SIG-M5 treated with dmso at 0.1 percent for 504 hours (cell line): ENCODE data around the gene NEDD9.

Experiments
- DNase-seq: peaks from one replicate; lab custom pipeline; 2025; ENCODE audit not compliant: unreplicated experiment; lab: John Stamatoyannopoulos, UW

Gene NEDD9

DNA sequence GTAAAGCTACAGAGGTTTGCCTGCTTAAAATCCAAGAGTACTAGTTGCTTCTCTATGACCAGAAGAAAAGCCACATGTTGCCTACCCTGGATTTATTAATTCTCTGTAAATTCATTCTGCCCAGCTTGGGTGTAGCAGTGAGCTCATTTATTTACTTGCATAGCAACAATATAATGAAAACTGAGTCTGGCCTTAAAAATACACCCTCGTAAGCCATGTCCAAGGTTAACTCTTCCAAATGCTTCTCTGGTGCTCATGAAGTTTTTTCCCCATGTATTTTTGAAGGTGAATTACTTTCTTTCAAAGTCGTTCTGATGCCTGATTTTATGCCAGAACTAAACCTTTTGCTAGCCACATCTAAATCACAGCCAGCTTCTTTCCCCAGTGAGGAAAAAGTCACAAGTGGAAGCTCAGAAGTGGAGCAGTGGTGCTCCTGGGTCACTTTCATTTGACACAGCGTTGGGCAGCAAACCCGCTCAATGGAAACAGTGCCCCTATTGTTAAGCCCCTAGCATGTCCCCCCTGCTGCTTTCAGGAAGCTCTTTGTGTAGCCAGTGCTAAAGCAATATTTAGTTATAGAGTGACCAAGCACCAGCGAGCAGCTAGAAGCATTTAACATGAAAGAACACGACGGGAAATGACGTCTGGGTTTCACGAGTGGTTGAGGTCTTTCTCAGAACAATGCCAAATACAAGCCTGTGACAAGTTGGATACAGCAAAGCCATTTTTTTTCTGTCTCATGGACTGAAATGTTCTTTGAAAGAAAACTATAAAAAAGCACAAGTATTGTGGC is 29.8 kb downstream of the NEDD9 start:
- DNase-seq, result no peak

DNA sequence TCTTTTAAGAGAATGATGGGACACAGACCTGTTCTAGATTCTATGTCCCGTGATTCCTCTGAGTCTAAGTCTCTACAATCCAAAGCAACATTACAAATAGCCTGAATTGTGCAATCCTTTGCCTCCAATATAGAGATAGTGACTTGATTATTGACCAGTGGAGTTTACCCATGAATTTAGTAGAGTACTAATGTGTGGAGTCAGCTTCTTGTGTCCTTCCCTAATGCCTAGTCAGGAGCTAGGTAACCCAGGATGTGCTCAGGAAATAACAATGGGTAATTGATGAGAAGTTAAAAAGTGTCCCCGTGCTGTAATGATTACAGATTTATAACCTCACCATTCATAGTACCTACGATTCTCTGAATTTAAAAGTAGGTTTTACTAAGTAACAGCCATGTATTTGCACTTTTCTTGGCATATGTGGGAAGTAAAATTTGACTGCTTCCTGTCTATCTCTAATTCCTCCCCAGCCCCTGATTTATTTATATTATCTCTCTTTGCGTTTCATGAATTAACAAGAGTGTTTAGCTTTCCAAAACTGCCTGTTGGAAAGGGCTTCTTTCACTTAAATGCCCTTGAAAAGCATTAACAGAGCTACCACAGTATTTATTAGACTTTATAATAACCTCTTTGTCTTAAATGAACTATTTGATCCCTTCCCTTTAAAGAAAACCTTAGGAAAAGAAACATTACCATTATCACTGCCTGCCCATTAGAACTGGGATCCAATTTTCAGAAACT is 30.5 kb downstream of the NEDD9 start:
- DNase-seq, result no peak

DNA sequence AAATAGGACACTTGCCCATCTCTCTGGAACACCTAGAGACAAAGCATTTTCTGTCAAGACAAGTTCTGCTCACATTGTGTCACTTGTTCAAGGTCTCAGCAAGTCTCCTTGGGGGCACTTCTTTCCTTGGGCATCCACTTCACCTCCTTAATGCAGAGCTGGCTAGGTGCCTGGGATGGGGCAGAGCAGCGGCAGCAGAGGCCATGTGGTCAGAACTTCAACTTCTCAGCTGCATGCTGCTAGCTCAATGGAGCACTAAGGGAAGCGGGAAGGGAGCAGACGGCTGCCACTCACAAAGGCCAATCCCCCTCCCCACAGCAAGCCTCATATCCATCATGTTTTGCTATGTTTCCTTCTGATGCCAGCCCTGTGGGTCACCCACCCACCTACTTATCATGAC is 31.5 kb downstream of the NEDD9 start:
- no peak for DNase-seq

DNA sequence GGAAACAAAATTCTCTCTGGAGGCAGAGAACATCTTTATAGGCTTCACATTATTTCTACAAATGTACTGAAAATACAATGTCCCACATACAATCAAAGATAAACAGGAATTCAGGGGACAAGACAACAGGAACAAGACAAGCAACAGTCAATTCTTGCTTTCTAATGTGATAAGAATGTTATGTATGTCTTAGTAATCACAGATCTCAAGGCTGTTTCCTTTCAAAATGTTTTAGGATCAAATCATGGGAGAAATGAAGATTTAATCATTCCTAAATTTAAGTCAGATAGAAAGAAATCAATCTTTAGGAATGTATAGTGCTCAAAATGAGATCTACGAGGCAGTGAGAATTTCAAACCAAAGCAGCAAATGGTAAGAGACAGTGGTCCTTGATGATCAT is 32.1 kb downstream of the NEDD9 start:
- DNase-seq, result no peak

DNA sequence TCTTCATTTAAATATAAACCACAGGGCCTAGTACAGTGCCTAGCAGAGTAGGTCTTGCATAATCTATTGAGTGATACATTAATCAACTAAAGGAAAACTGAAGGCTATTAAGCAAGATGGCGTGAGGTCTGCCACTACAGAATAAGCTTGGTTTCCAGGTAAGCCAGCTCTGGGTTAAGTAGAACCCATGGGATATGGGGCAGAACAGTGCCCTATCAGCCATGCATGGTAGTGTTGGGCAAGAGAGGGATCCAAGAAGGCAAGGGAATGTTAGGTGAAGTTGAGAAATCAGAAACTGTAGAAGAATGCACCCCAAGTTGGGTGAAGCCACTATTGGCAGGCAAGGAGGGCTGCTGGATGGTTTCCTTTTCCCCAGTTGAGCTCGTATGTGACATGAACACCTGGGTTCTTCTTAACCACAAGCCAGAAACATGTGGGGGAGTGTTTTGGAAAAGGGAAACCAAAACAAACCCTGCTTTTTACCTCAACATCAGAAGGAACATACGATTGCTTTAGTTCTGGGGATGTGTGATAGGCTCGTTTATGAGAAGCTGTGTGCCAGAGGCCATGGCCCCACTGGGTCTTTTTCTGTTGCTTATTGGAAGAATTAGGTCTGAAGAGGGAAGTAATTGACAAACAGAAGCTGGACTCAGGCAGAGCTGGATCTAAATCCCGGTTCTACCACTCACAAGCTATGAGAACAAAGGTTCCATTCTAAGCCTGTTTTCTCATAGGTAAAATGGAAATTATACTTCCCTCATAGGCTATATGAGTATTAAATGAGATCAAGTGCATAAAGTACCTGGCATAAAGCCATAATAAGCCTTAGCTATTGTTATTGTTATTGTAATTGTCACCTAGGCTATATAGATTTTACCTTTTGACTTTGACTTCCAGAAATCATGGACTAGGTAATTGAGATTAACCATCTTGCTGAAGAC is 33.5 kb downstream of the NEDD9 start:
- no peak for DNase-seq

DNA sequence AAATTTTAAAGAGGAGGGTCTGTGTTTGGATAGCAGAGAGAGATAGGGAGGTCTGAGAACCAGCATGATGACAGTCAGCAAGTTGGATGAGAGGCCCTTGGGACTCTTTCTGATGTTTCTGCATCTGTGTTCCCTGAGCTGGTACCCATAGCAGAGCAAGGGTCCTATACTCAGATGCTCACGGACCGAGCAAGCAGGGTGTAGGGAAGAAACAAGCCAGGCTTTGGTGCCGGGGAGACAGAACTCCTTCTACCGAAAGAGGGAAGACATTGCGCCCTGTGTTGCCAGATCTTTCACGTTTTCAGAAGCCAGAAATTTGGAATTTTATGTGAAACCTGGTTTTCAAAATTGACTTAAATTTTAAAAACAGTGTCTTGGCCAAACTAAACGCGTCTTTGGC is 34.6 kb downstream of the NEDD9 start:
- DNase-seq, result no peak

DNA sequence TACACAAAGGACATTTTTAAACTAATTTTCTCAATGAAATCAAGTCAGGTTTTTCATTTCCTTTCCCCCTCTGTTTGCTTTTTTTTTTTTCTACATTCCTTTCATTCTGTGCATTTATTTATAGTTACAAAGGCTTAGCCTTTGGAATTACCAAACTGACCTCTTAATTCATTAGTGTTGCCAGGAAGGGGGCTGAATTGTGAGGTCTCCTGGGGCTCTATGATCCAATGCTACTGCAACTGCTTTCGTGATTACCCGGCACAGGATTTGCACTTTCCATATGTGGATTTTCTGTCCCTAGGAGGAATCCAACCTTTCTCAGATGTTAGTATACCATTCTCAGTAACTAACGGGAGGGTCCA is 35.3 kb downstream of the NEDD9 start:
- no peak for DNase-seq

DNA sequence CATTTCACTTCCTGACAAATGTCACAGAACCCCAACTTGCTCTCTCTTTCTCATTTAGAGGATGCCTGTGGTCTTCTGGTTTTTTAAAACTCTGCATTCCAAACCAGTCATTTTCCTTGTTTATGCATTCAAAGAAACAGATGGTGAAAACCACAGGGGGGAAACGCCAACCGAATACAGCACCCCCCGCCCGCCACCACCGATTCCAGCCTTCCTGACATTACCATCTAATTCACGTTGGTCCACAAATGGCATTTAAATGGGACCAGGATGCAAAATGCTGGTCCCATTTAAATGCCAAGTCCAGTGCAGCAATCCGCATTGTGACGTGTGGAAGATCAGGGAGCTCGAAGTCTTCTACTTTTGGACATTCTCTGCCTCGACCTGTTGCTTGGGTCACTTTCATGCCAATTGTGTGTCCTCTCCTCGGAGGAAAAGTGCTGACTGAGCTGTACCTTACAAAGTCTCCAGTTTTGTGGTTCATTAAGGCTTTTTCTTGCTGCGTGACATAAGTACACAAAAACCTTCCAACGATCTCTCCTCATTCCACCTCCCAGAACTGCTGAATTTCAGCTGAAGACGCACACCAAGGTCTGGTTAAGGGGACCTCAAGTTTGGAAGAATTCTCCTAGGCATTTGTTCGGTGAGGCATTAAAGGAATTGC is 35.8 kb downstream of the NEDD9 start:
- DNase-seq, result no peak

DNA sequence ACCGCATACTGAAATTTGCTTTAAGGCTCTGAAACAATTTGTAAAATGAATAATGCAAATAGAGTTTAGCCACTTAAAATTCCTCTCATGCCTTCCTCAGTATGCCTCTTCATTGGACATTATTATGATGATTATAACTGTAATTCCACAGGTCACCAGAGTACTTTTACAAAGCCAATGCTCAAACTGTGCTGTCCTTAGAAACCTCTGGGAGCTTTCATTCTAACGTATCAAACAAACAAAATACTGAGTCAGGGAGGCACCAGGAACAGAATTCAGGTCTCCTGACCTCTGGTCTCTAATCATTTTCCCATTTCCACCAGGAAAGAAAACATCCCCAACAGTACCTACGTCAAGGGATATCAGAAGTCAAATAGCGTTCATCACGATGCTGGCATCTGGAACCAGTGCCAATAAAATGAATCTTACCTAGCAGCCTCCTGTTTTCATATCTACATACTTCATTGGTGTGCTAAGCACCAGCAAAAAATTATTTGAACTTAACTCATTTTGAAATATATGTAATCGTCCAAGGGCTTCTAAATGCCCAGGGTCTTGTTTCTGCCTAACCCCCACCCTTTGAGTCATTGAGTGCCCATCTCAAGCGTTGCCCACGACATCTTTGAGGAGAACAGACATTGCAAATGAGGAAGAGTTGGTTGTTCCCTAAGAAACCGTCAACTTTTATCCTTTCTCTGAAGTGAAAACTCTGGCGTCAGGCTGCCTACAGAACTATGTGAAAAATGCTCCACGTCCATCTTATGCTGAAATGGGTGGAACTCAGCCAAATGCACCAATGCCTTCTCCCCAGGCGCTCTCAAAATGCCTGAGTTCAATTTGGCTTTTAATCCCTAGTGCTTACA is 37.9 kb downstream of the NEDD9 start:
- DNase-seq, result no peak

DNA sequence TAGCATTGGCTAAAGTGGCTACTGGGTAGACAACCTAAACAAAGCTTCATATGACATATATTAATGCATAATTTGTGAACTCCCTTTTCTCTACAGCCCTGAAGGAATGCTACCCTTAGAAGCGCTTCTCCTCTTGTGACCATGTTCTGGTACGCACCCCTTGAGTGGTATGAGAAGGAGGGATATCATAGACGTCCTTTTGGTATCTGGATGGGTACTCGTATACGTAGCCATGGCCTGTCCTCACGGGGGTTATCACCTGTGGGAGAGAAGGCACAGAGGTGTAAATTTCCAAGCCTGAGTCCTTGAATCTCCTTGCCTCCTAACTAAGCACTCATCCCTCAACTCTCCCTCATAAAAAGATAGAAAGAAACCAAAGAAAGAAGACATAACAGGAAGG is 39.0 kb downstream of the NEDD9 start:
- no peak for DNase-seq

DNA sequence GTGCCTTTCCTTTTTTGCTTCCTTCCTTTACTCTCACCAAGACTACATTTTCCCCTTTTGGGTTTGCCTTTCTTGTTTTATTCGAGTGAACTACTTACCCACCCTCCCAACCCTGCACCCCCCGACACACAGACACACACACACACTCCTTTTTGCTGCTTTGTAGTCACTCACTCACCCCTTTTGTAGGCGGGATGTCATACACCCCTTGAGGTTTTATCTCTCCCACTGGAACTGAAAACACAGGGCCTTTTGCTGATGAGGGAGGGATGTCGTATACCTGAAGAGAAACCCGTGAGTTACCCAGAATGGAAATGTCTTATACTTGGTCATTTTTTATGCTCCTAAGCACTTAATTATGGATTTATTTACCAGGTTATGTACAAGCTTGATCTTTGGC is 40.3 kb downstream of the NEDD9 start:
- DNase-seq, result no peak

DNA sequence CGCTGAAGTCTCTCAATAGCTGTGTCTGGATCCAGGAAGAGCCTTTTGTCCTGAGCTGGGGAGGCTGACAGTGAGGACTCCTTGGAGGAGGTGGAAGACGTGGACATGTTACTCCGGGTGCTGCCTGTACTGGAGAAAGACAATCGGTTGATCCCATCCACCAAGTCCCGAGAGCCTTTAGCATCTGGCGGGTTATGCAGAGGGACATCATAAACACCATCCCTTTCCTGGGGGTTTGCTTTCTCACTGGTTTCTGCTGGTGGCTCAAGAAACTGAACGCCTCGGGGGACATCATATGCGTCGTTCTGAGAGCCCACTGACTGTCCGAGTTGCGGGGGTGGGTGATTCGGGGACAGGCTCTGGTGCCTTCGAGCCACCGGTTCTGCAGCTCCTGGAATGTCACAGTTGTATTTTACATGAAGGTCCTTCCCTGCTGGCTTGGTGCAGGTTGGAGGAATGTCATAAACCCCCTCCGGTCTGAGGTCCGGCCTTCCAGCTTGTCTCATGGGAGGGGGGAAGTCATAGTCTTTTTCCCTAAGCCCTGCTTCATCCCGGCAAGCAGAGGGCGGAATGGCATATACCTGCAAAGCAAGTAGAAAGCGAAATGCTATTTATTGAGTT is 41.7 kb downstream of the NEDD9 start:
- DNase-seq, result no peak

DNA sequence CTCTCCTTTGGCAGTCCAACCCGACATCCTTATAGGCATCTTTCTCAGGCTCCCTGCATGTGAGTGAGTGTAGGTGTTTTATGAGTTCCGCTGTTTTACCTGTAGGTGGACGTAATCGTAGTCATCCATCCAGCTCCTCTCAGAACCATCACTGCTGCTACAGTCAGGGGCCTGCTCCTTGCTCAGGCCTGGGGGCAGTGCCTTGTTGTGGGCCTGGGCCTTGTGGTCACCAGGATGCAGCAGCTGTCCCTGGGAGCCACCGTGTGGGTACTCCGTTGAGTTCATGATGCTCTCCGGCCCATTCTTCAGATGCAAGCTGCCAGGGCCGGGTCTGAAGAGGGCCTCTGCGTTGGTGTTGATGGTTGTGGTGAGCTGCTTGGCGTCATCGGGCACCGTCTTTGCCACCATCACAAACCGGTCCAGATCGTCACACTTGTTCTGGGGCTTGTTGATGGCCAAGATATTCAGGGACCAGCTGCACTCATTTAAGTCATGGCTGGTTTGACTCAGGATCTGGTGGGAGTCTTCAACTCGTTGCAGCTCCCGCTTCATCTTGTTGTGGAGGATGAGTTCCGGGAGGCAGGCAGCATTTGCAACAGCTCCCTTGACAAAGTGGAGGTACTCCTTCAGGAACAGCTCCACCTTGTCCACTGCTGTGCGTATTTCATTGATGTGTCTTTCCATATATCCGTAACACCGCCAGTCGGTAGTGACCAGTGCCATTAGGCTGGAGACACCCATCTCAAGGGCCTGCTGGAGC is 42.4 kb downstream of the NEDD9 start:
- no peak for DNase-seq

DNA sequence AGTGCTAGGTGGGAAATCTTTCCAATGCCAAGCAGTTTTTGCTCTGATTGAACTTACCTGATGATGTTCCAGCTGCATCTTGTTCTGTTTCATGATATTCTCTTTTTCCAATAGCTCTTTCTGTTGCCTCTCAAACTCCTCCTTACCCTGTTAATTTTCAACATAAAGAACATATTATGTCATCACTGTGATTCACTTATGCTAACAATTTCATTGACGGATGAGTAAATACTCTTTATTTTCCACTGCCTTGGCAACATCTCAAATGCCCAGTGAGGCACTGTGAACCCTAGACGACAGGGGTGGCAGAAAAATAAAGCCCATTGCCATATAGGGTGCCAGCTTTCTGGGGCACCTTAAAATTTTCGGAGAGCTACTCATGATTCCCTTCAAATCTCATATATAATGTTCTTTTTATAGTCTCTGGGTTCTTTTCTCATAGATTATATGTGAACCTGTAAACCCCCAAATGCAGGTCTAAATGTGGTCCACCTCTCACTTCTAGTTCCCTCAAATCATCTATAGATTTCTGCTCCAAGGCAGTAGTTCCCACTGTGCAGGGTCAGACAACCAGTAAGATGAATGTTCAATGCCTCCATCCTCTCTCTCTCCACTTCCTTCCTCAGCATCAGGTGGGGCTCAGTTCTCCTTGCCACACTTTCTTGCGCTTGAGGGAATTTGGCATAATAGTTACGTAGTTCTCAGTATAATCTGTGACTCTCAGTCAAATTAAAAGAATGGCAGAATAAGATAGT is 44.1 kb downstream of the NEDD9 start:
- no peak for DNase-seq

DNA sequence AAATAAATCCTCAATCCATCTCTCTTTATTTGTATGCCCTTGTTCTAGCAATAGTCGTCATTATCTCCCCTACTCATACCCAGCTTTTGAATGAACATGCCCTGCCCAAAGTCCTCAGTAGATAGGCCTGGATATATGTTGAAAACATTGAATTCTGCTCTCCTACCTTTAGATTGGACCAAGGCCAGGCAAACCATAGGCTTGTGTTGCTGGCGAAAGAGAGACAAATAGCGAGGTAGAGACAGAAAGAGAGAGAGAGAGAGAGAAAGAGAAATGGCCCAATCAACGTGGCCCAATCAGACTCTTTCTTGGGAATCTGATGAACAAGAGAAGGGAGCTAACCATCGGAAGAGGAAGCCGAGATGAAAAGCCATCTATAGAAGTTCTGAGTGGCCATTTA is 45.2 kb downstream of the NEDD9 start:
- no peak for DNase-seq

DNA sequence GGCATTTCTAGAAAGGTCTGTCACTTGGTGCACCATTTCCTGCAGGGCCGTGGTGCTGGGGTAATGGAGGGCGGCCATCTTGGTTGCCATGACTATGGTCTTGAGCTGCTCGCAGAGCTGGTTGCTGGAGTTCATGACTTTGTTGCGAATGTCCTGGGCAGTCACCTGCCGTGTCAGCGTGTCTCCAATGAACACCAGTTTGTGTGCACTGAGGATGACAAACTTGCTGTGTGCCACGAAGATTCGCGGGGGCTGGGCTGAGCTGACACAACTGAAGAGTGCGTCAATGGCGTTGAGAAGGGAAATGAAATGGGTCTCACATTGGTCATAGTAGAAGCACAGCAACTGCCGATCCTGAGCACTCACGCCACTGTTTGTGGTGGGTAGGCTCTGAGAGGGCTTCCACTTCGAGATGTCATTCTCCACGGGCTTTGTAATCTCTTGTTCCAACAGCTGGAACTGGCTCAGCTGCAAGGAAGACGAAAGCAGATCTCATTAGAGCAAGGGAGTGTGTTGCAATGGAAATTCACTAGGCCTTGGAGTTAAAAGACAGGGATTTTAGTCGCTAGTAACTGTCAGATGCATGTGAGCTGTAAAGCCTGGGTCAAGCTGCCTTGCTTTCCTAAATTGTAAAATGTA is 47.1 kb downstream of the NEDD9 start:
- DNase-seq, result no peak

DNA sequence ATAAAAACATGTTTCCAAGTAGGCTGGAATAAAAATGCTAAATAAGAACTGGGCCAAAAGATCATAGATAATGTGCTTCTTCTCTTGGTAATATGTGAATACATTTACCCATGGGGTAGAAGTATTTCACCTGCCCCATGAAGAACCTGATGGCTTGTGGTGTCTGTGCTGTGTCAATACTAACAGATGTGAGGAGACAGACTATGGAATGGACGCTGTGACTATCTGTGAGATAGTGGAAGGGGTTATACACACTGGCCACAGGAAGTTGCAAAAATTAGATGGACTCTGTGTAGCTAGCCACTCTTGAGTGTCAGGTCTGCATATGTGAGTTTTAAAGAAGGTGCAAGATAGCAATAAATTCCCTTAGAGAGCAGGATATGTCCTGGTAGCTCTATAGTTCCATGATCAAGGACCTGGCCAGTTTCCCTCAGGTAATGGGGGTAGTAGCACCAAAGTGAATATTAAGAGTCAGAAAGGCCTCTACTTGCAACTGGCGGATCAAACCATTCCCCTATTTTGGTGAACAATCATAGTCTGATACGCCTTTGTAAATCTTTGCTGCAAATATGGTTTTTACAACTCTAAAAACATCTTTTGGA is 48.6 kb downstream of the NEDD9 start:
- DNase-seq, result no peak
